ENCODE data around the gene ALDH3A1.

Gene ALDH3A1

GRCh38 chr17:19702217-19702641 is 45.9 kb downstream of the ALDH3A1 start:
- DNase-seq: no peak
